HepG2 (cell line): ENCODE results near the gene TSC22D1. TPM values are rescaled to one million over a fixed set of nuclear protein-coding genes. Genes with fewer than 3 reads are reported as not detected.

ENCODE experiments used
- ATAC-seq: fragments of 200-7000 bp; cut with Tn5 transposase; 3 replicates; pipeline ENCODE4 v1.9.1; 2020; ENCODE audit warnings: mild to moderate bottlenecking, moderate library complexity
- BruUV-seq: library from RNA; stranded (reverse); fragments of 400-500 nt; replicated peaks from 2 replicates; lab custom pipeline; 2021; lab: Mats Ljungman, UMichigan
- CTCF ChIA-PET: fragments of 300-600 bp; formaldehyde crosslinking; extraction: SDS; loops from one replicate; lab custom pipeline; 2021; ENCODE audit warnings: low total read pairs, inconsistent platforms, low intra/inter-chr PET ratio; lab: Yijun Ruan, JAX
- POLR2A ChIA-PET: fragments of 350-600 bp; sonication (Branson Sonifier 250); formaldehyde crosslinking; loops from one replicate; lab custom pipeline; 2020; ENCODE audit warnings: antibody characterized with exemption, inconsistent platforms; lab: Yijun Ruan, JAX
- DNase-seq: peaks from one replicate; pipeline ENCODE4 v3.0.0-alpha.2; 2015; ENCODE audit warnings: low spot score
- FAIRE-seq: peaks from 3 replicates; lab custom pipeline; 2011; peaks lifted over from hg19 to GRCh38; lab: Jason Lieb, UNC
- H2AFZ ChIP-seq: one replicate; pipeline ENCODE4 v1.6.1; 2011; ENCODE audit warnings: low read length, inconsistent platforms
- H3K27ac ChIP-seq: fragments of 300-600 bp; 3 replicates; pipeline ENCODE4 v1.8.0; 2011; ENCODE audit warnings: mixed run types, mild to moderate bottlenecking, mixed read lengths, low read length, inconsistent platforms; ENCODE audit not compliant: insufficient read depth; ENCODE audit errors: extremely low read length
- H3K27me3 ChIP-seq, 2 experiments: fragments of 200-600 bp in 1 of 2; 2 replicates in 1 of 2; 3 replicates in 1 of 2; pipeline versions ENCODE4 v1.6.0 to v1.8.0; 2011; ENCODE audit warnings: low read length in 2 of 2, mild to moderate bottlenecking in 2 of 2, moderate library complexity in 2 of 2, inconsistent platforms in 1 of 2; ENCODE audit not compliant: insufficient read depth in 2 of 2, control insufficient read depth in 1 of 2
- H3K36me3 ChIP-seq, 2 experiments: fragments of 200-600 bp in 1 of 2; replicated peaks in 1 of 2; 2 replicates in 1 of 2; 3 replicates in 1 of 2; pipeline versions ENCODE4 v1.5.1 to v1.8.0; 2011; ENCODE audit warnings: low read length in 2 of 2, inconsistent platforms in 1 of 2; ENCODE audit not compliant: insufficient read depth in 2 of 2, control insufficient read depth in 1 of 2
- H3K4me1 ChIP-seq: 2 replicates; pipeline ENCODE4 v1.5.1; 2012; ENCODE audit warnings: low read length, inconsistent platforms; ENCODE audit not compliant: insufficient read depth
- H3K4me2 ChIP-seq: 2 replicates; pipeline ENCODE4 v1.6.0; 2011; ENCODE audit warnings: low read depth, low read length, inconsistent platforms
- H3K4me3 ChIP-seq, 3 experiments: fragments of 200-600 bp in 1 of 3; sonication (generic), shearing (Covaris generic) in 1 of 3; replicated peaks in 1 of 3; 2 replicates each; pipeline ENCODE4 v1.5.1; 2011 to 2016; ENCODE audit warnings: low read length in 3 of 3, inconsistent platforms in 2 of 3, low read depth in 2 of 3, mild to moderate bottlenecking in 2 of 3, control low read depth in 1 of 3, mixed read lengths in 1 of 3; ENCODE audit not compliant: insufficient read depth in 1 of 3
- H3K79me2 ChIP-seq: one replicate; pipeline ENCODE4 v1.6.1; 2011; ENCODE audit warnings: low read length, inconsistent platforms; ENCODE audit not compliant: insufficient read depth
- H3K9ac ChIP-seq: 2 replicates; pipeline ENCODE4 v1.6.0; 2011; ENCODE audit warnings: mild to moderate bottlenecking, low read depth, low read length, inconsistent platforms; ENCODE audit not compliant: insufficient read depth
- H3K9me3 ChIP-seq: 2 replicates; pipeline ENCODE4 v1.5.1; 2012; ENCODE audit warnings: mild to moderate bottlenecking, low read length
- H4K20me1 ChIP-seq: 2 replicates; pipeline ENCODE4 v1.6.0; 2011; ENCODE audit warnings: inconsistent platforms, mild to moderate bottlenecking, low read length, moderate library complexity; ENCODE audit not compliant: insufficient read depth
- CEBPZ ChIP-seq: IDR thresholded peaks from 2 replicates; pipeline ENCODE4 v1.6.1; 2012; ENCODE audit warnings: low read length, improper control_type of control experiment
- HDAC1 ChIP-seq: sonication (generic); formaldehyde crosslinking; IDR thresholded peaks from 2 replicates; pipeline ENCODE4 v1.5.1; 2020; ENCODE audit warnings: mild to moderate bottlenecking, missing genetic modification reagents
- HNRNPK ChIP-seq: fragments of 200-400 bp; formaldehyde crosslinking; IDR thresholded peaks from 2 replicates; pipeline ENCODE4 v1.6.1; 2018; ENCODE audit warnings: low read length, low read depth, moderate library complexity, mild to moderate bottlenecking; ENCODE audit not compliant: poor library complexity, severe bottlenecking
- MTF2 ChIP-seq: sonication (generic); formaldehyde crosslinking; IDR thresholded peaks from 2 replicates; pipeline ENCODE4 v1.5.0; 2020; ENCODE audit warnings: missing genetic modification reagents, borderline replicate concordance
- PCBP1 ChIP-seq: fragments of 200-400 bp; formaldehyde crosslinking; IDR thresholded peaks from 2 replicates; pipeline ENCODE4 v1.6.1; 2017; ENCODE audit warnings: mild to moderate bottlenecking, low read depth, low read length, borderline replicate concordance
- PCBP2 ChIP-seq: fragments of 200-400 bp; formaldehyde crosslinking; optimal IDR thresholded peaks from 2 replicates; pipeline ENCODE3; 2018; ENCODE audit warnings: low read length, low read depth; ENCODE audit not compliant: poor library complexity, severe bottlenecking
- PRPF4 ChIP-seq: fragments of 200-400 bp; formaldehyde crosslinking; IDR thresholded peaks from 2 replicates; pipeline ENCODE4 v1.6.1; 2016; ENCODE audit warnings: low read length, low read depth; ENCODE audit not compliant: poor library complexity, severe bottlenecking
- SUZ12 ChIP-seq: fragments of 150-350 bp; IDR thresholded peaks from 2 replicates; pipeline ENCODE4 v1.6.1; 2014; ENCODE audit warnings: low read depth, low read length
- ZNF644 ChIP-seq: IDR thresholded peaks from 2 replicates; pipeline ENCODE4 v1.6.1; 2016; ENCODE audit warnings: low read depth
- ZNF891 ChIP-seq: sonication (generic); formaldehyde crosslinking; IDR thresholded peaks from 2 replicates; pipeline ENCODE4 v1.5.0; 2020; ENCODE audit warnings: mild to moderate bottlenecking, missing genetic modification reagents
- ZUFSP ChIP-seq: sonication (generic); formaldehyde crosslinking; IDR thresholded peaks from 2 replicates; pipeline ENCODE4 v1.9.0; 2021; ENCODE audit warnings: missing genetic modification reagents, mild to moderate bottlenecking, borderline replicate concordance
- WGBS: methylation state at CpG from one replicate; pipeline ENCODE4 v1.1.6; 2017; ENCODE audit warnings: low lambda C conversion rate; 5-methylcytosine and 5-hydroxymethylcytosine counted together
- in situ Hi-C: cut with HindIII; loops from 2 replicates; pipeline ENCODE4 v1.10.0; 2017; ENCODE audit warnings: low pct_unique_long_range_greater_than_20kb; ENCODE audit not compliant: extremely low pct_ligation_motif_present
- intact Hi-C: fragments of 100-400 bp; cut with micrococcal nuclease; formaldehyde crosslinking; loops from one replicate; pipeline ENCODE4 v1.10.0; 2022; ENCODE audit not compliant: unreplicated experiment
- polyA plus RNA-seq, 8 experiments: library from polyadenylated mRNA; depleted of rRNA in 3 of 8; stranded (reverse) in 7 of 8; unstranded in 1 of 8; fragments of >200 nt; fragmentation: Illumina TruSeq in 4 of 8; extraction: Trizol in 4 of 8; gene quantifications; 2 replicates each; pipeline versions ENCODE4 v1.2.1 to v1.2.3, GENCODE V29; 2011 to 2016; ENCODE audit warnings: low read depth in 4 of 8, missing spikeins in 1 of 8, mixed read lengths in 1 of 8; ENCODE audit not compliant: insufficient read depth in 1 of 8
- total RNA-seq, 5 experiments: library from RNA; depleted of rRNA; stranded (reverse); fragments of >200 nt; fragmentation: Illumina TruSeq; extraction: Trizol; gene quantifications; 2 replicates each; pipeline ENCODE4 v1.2.3, GENCODE V29; 2016; ENCODE audit warnings: low read depth in 1 of 5
- TF ChIP-seq, protein P1 (sequence below): sonication (generic); formaldehyde crosslinking; IDR thresholded peaks from 2 replicates; pipeline ENCODE4 v1.5.1; 2020; ENCODE audit warnings: mild to moderate bottlenecking, moderate library complexity, missing genetic modification reagents
- TF ChIP-seq, protein P2 (sequence below): fragments of 450-650 bp; IDR thresholded peaks from 2 replicates; pipeline ENCODE4 v1.6.1; 2016

Gene TSC22D1
- total and polyA plus RNA-seq, 2 of the 13 experiments (the other 11 are each of a cell fraction or from before 2014, with no cell fraction given) = 18.4 to 35.7 TPM

- TF ChIP-seq, protein P1, sequence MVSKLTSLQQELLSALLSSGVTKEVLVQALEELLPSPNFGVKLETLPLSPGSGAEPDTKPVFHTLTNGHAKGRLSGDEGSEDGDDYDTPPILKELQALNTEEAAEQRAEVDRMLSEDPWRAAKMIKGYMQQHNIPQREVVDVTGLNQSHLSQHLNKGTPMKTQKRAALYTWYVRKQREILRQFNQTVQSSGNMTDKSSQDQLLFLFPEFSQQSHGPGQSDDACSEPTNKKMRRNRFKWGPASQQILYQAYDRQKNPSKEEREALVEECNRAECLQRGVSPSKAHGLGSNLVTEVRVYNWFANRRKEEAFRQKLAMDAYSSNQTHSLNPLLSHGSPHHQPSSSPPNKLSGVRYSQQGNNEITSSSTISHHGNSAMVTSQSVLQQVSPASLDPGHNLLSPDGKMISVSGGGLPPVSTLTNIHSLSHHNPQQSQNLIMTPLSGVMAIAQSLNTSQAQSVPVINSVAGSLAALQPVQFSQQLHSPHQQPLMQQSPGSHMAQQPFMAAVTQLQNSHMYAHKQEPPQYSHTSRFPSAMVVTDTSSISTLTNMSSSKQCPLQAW (CRISPR knock-in tag) = no peak
Observed at GRCh38 chr13:44412346-44412935, 163.7 kb downstream of the TSC22D1 start (continued).

- BruUV-seq = no TSS peak
- no peak for FAIRE-seq
- POLR2A ChIA-PET = no interaction called here
- TF ChIP-seq ZNF891 (CRISPR knock-in tag) (no peak), ZNF644 (CRISPR knock-in tag) (no peak), ZUFSP (CRISPR knock-in tag) (no peak), MTF2 (no peak), HNRNPK (peak; percentile 98), PCBP1 (peak; percentile 85; the same call in 1 of the 2 replicates), HDAC1 (CRISPR knock-in tag) (no peak), CEBPZ (no peak), PCBP2 (peak; percentile 60), SUZ12 (no peak), PRPF4 (no peak)
- TF ChIP-seq, protein P2, sequence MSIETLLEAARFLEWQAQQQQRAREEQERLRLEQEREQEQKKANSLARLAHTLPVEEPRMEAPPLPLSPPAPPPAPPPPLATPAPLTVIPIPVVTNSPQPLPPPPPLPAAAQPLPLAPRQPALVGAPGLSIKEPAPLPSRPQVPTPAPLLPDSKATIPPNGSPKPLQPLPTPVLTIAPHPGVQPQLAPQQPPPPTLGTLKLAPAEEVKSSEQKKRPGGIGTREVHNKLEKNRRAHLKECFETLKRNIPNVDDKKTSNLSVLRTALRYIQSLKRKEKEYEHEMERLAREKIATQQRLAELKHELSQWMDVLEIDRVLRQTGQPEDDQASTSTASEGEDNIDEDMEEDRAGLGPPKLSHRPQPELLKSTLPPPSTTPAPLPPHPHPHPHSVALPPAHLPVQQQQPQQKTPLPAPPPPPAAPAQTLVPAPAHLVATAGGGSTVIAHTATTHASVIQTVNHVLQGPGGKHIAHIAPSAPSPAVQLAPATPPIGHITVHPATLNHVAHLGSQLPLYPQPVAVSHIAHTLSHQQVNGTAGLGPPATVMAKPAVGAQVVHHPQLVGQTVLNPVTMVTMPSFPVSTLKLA = no peak
Observed at GRCh38 chr13:44411841-44412240, 164.3 kb downstream of the TSC22D1 start.

More at GRCh38 chr13:44411841-44412240, 164.3 kb downstream of the TSC22D1 start:
- no peak overlapping the region for H3K9ac ChIP-seq
- no peak overlapping the region for H3K4me3 ChIP-seq
- no peaks in the 10 kb centered on the region for H3K79me2 ChIP-seq
- H3K36me3 ChIP-seq = no peaks in the 10 kb centered on the region
- H3K27me3 ChIP-seq = no peaks in the 10 kb centered on the region; a peak in 1 of 5 replicates
- DNase-seq (no peak), ATAC-seq (no peak)
- in situ Hi-C loops (no loop called here), intact Hi-C loops (no loop called here)
- no peak overlapping the region for H2AFZ ChIP-seq
- no peak overlapping the region for H3K4me2 ChIP-seq
- peaks cover 31% of the 10 kb centered on the region for H3K4me1 ChIP-seq
- H4K20me1 ChIP-seq = no peaks in the 10 kb centered on the region
- no peak overlapping the region for H3K27ac ChIP-seq
- CTCF ChIA-PET = no interaction called here
- WGBS = 31% methylated on average over 2 of the region's 2 CpGs
- H3K9me3 ChIP-seq = no peaks in the 10 kb centered on the region
